Measurements from ENCODE around the gene ACOT12. TPM values are rescaled to one million over a fixed set of nuclear protein-coding genes. Genes with fewer than 3 reads are reported as not detected.

Gene ACOT12
- total RNA-seq, 1 experiment from 2014 or later: not detected

DNA sequence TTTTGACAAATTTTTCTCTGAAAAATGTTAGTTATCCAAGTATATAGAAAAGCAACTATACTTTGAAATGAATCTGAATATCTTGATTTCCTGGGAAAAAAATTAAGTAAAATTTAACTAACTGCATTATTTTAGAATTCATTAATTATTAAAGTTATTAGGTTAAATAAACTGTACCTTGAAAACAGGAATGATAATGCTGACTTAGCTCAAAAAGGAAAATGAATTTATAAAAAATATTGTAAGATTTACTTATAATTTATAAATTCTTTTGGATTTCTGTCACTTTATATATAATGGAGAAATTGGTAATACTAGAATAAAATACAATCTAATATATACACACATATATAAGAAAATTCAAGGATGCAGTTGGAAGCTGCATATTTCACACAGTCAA is 36.1 kb upstream of the ACOT12 start:
- ATAC-seq (no peak), DNase-seq (no peak)
- Histone ChIP-seq H3K9ac (ENCODE audit: low read length) (no peak overlapping the region), H3K9me2 (replicated peaks; ENCODE audit: low read length) (no peaks in the 10 kb centered on the region), H3K27ac (ENCODE audit: low read length) (no peak overlapping the region), H3K79me2 (ENCODE audit: low read length) (no peaks in the 10 kb centered on the region), H3K36me3 (ENCODE audit: low read depth, low read length) (no peaks in the 10 kb centered on the region), H4K20me1 (ENCODE audit: low read length) (no peaks in the 10 kb centered on the region), H2AFZ (ENCODE audit: low read length) (no peak overlapping the region), H3K27me3 (ENCODE audit: low read length) (no peaks in the 10 kb centered on the region), H3F3A (ENCODE audit: low read length, unreplicated experiment) (no peaks in the 10 kb centered on the region), H3K9me3 (ENCODE audit: low read length) (no peaks in the 10 kb centered on the region), H3K4me3 (ENCODE audit: low read length) (no peak overlapping the region), H3K4me1 (ENCODE audit: insufficient read depth, low read length) (peaks cover 36% of the 10 kb centered on the region), H3K4me2 (ENCODE audit: low read length) (no peak overlapping the region)
- ChIA-PET CTCF (no interaction called here), POLR2A (ENCODE audit: unreplicated experiment) (interaction anchor here (0.7 kb wide), 1 partner anchor 245 kb away, joined by 4 read pairs; no protein-coding TSS in a partner anchor)
- intact Hi-C loops (cut with micrococcal nuclease): loop anchor here (2.0 to 10.0 kb wide), 5 partner anchors 21 to 797 kb away; partner anchors contain the start of gene ATG10
- TF ChIP-seq EZH2phosphoT487 (IDR thresholded peaks at IDR 0.05; ENCODE audit: borderline replicate concordance, low read length) (no peak), EZH2 (IDR thresholded peaks at IDR 0.05; ENCODE audit: low read length, unreplicated experiment) (no peak)
- TF ChIP-seq, protein P1, sequence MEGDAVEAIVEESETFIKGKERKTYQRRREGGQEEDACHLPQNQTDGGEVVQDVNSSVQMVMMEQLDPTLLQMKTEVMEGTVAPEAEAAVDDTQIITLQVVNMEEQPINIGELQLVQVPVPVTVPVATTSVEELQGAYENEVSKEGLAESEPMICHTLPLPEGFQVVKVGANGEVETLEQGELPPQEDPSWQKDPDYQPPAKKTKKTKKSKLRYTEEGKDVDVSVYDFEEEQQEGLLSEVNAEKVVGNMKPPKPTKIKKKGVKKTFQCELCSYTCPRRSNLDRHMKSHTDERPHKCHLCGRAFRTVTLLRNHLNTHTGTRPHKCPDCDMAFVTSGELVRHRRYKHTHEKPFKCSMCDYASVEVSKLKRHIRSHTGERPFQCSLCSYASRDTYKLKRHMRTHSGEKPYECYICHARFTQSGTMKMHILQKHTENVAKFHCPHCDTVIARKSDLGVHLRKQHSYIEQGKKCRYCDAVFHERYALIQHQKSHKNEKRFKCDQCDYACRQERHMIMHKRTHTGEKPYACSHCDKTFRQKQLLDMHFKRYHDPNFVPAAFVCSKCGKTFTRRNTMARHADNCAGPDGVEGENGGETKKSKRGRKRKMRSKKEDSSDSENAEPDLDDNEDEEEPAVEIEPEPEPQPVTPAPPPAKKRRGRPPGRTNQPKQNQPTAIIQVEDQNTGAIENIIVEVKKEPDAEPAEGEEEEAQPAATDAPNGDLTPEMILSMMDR (conservative IDR thresholded peaks at IDR 0.05; ENCODE audit: low read depth, low read length): no peak
- no TSS peak for BruUV-seq (replicated peaks)

DNA sequence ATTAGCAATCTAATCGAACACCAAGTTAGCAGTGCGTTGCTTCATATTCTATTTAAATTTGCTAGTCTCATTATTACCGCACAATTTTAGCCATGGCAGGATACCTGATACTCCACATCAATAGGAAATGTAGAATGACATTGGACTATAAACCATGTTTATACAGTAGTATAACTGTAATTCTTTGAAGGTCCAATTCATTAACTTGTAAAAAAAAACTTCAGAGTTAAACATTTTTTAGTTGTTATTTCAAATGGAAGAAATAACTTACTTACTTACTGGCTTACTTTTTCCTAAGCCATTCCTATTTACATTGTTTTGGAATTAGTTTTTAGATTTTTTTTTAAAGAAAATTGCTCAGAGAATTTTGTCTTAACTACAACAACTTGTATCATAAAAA is 35.4 kb upstream of the ACOT12 start:
- Histone ChIP-seq H4K20me1 (ENCODE audit: low read length) (no peaks in the 10 kb centered on the region), H3K27me3 (ENCODE audit: low read length) (no peaks in the 10 kb centered on the region), H3K79me2 (ENCODE audit: low read length) (no peaks in the 10 kb centered on the region), H3K9ac (ENCODE audit: low read length) (0 out of 2 replicates have a peak overlapping the region, but pooled peaks have one; percentile 2), H3K9me3 (ENCODE audit: low read length) (no peaks in the 10 kb centered on the region), H3K4me3 (ENCODE audit: low read length) (no peak overlapping the region), H3F3A (ENCODE audit: low read length, unreplicated experiment) (no peaks in the 10 kb centered on the region), H3K4me2 (ENCODE audit: low read length) (peak overlapping the region; percentile 19; the same call in 1 of the 2 replicates), H3K9me2 (replicated peaks; ENCODE audit: low read length) (no peaks in the 10 kb centered on the region), H3K36me3 (ENCODE audit: low read depth, low read length) (no peaks in the 10 kb centered on the region), H3K4me1 (ENCODE audit: insufficient read depth, low read length) (peaks cover 41% of the 10 kb centered on the region), H3K27ac (ENCODE audit: low read length) (peak overlapping the region; percentile 55), H2AFZ (ENCODE audit: low read length) (no peak overlapping the region)
- intact Hi-C loops (cut with micrococcal nuclease): loop anchor here (2.0 to 10.0 kb wide), 5 partner anchors 21 to 798 kb away; partner anchors contain the start of gene ATG10
- DNase-seq (no peak), ATAC-seq (no peak)
- TF ChIP-seq, protein P1 (conservative IDR thresholded peaks at IDR 0.05; ENCODE audit: low read depth, low read length): no peak
- TF ChIP-seq EZH2phosphoT487 (IDR thresholded peaks at IDR 0.05; ENCODE audit: borderline replicate concordance, low read length) (no peak), EZH2 (IDR thresholded peaks at IDR 0.05; ENCODE audit: low read length, unreplicated experiment) (no peak)
- POLR2A ChIA-PET (ENCODE audit: unreplicated experiment): interaction anchor here (0.6 to 0.7 kb wide), 2 partner anchors 244 to 736 kb away, joined by 3 to 4 read pairs; no protein-coding TSS in a partner anchor
- BruUV-seq (replicated peaks): no TSS peak
- CTCF ChIA-PET: no interaction called here

DNA sequence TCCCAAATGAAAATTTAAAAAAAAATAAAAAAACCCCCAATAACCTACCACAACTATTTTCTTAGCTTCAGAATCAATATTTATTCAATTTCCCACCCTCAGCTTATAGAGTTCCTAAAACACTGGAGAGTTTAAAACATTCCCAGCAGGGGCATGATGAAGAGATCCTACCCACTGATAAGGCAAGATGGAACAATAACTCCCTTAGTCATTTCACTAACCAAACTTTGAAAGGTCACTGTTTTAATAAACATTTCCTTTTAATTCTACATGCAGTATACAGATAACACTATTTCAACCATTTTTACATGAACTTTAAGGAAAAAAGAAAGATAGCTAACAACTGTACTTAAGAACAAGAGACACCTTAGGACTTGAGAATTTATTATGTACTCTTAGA is 34.9 kb upstream of the ACOT12 start:
- Histone ChIP-seq H3K79me2 (ENCODE audit: low read length) (no peaks in the 10 kb centered on the region), H3F3A (ENCODE audit: low read length, unreplicated experiment) (no peaks in the 10 kb centered on the region), H3K9ac (ENCODE audit: low read length) (0 out of 2 replicates have a peak overlapping the region, but pooled peaks have one; percentile 2), H3K4me2 (ENCODE audit: low read length) (peak overlapping the region; percentile 19; the same call in 1 of the 2 replicates), H3K9me3 (ENCODE audit: low read length) (no peaks in the 10 kb centered on the region), H3K27ac (ENCODE audit: low read length) (peak overlapping the region; percentile 55), H3K9me2 (replicated peaks; ENCODE audit: low read length) (no peaks in the 10 kb centered on the region), H3K36me3 (ENCODE audit: low read depth, low read length) (no peaks in the 10 kb centered on the region), H3K27me3 (ENCODE audit: low read length) (no peaks in the 10 kb centered on the region), H4K20me1 (ENCODE audit: low read length) (no peaks in the 10 kb centered on the region), H2AFZ (ENCODE audit: low read length) (no peak overlapping the region), H3K4me3 (ENCODE audit: low read length) (no peak overlapping the region), H3K4me1 (ENCODE audit: insufficient read depth, low read length) (peaks cover 42% of the 10 kb centered on the region)
- intact Hi-C loops (cut with micrococcal nuclease): loop anchor here (2.0 to 10.0 kb wide), 5 partner anchors 22 to 798 kb away; partner anchors contain the start of gene ATG10
- DNase-seq: peak; percentile 53
- TF ChIP-seq EZH2 (IDR thresholded peaks at IDR 0.05; ENCODE audit: low read length, unreplicated experiment) (no peak), EZH2phosphoT487 (IDR thresholded peaks at IDR 0.05; ENCODE audit: borderline replicate concordance, low read length) (no peak)
- TF ChIP-seq, protein P1 (conservative IDR thresholded peaks at IDR 0.05; ENCODE audit: low read depth, low read length): no peak
- BruUV-seq (replicated peaks): no TSS peak
- ChIA-PET POLR2A (ENCODE audit: unreplicated experiment) (interaction anchor here (0.6 kb wide), 1 partner anchor 736 kb away, joined by 3 read pairs; no protein-coding TSS in a partner anchor), CTCF (interaction anchor here (0.6 kb wide), 1 partner anchor 127 kb away, joined by 3 read pairs; the partner anchor contains the start of gene ZCCHC9)
- peak; percentile 64 for ATAC-seq

Data from PC-3 (cell line).